D721Med (cell line): ENCODE results near the gene SFXN5.

ENCODE experiments used
- DNase-seq: peaks from one replicate; pipeline ENCODE4 v3.0.0; 2011; ENCODE audit warnings: low spot score; ENCODE audit not compliant: insufficient read length
- FAIRE-seq: peaks from 2 replicates; lab custom pipeline; 2011; peaks lifted over from hg19 to GRCh38; lab: Jason Lieb, UNC
- CTCF ChIP-seq: IDR thresholded peaks from 2 replicates; pipeline ENCODE4 v1.5.1; 2012; ENCODE audit warnings: mild to moderate bottlenecking, control low read depth; ENCODE audit not compliant: insufficient read depth; ENCODE audit errors: missing control alignments

Gene SFXN5

DNA sequence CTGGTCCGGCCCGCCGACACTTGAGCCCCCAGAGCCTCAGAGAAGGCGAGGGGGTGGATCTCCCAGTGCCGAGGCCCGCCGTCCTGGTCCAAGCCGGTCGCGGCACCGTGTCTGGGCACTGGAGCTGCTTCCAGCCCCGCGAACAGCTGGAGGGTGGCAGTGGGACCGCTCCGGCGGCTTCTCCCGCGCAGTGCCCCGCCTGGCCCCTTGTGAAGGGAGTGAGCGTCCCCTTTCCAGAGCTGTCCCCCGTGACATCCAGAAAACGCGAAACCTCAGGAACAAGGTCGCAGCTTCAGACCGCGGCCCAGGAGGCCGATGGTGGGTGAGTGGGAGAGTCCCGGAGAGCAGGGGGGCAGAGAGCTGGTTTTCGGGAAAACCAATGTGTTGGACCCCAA, 154.8 kb downstream of the SFXN5 start:
- TF ChIP-seq CTCF = no peak
- no peak for DNase-seq
- FAIRE-seq = no peak

- DNase-seq (no peak), FAIRE-seq (no peak)
- TF ChIP-seq CTCF = no peak
Measured at GRCh38 chr2:72915907-72916742, 155.4 kb downstream of the SFXN5 start.

GRCh38 chr2:72915320-72915906, 156.1 kb downstream of the SFXN5 start:
- no peak for FAIRE-seq
- DNase-seq = no peak
- no peak for TF ChIP-seq CTCF

DNA sequence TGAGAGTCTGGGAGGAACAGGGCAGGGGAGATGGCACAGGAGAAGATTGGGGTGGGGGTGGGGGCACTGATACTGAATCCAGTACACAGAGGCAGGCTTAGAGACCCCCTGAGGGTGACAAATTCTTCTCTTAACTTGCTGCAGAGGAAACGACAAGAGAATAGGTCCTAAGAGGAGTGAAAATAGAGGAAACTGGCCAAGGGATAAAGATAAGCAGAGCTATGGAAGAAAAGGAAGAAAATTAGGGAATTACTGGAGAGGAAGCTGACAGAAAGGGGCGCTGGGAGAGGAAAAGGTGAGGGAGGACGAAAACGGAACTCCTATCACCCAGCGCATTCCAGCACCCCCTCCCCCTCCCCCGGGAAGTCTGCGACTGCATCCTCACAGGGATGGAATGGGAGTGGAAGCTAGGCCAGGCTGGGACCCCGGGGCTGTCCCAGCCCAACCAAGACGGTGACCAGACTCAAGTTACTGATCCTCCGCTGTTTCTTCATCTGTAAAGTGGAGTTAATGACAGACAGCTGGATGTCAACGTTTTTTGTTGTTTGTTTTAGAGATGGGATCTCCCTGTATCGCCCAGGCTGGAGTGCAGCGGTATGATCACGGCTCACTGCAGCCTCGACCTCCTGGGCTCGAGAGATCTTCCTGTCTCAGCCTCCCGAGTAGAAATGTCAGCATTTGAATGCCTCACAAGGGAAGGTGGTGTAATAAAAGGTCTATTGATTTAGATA, 156.8 kb downstream of the SFXN5 start:
- no peak for DNase-seq
- FAIRE-seq = no peak
- no peak for TF ChIP-seq CTCF

GRCh38 chr2:72914206-72914559, 157.3 kb downstream of the SFXN5 start:
- DNase-seq (no peak), FAIRE-seq (no peak)
- TF ChIP-seq CTCF = no peak

DNA sequence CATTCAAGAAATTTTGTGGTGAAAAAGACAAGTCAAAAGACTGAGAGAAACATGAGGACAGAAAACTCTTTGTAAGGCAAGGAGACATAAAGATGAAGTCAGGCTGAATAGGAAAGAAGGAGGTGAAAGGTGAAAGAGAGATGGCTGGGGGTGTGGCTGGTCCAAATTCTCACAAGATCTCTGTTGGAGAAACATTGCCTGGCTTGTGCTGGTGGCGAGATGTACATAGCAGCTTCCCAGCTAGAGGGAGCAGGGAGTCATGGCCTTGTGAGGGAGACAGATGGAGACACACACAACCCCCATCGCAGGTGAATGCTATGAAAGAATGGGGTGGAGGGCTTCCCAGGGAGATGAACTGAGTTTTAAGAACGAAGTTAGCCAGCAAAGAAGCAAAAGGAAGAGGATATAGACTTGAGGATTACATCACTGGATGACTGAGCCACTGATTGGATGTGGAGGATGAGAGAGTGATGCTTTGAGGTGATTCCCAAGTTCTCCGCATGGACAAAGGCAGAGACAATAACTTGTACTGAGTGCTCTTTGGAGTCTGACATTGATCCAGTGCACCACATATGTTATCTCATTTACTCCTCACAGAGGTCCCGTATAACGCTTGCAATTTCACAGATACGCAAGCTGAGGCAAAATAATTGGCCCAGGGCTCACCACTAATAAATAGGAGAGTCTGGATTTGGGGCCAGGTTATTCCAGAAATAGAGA, 157.9 kb downstream of the SFXN5 start:
- no peak for DNase-seq
- no peak for FAIRE-seq

More for the DNA sequence above, 157.9 kb downstream of the SFXN5 start:
- no peak for TF ChIP-seq CTCF
